ENCODE results near the gene MATN4.

The MATN4 gene

GRCh38 chr20:45290677-45291355 lies 17.3 kb downstream of the MATN4 start:
- DNase-seq (ENCODE audit: low read depth, low spot score), result no peak

- DNase-seq (ENCODE audit: low read depth, low spot score), result no peak
Measured at GRCh38 chr20:45289942-45290676, 18.0 kb downstream of the MATN4 start.

- DNase-seq (ENCODE audit: low read depth, low spot score), result no peak
Measured at GRCh38 chr20:45288860-45289259, 19.2 kb downstream of the MATN4 start.

- DNase-seq (ENCODE audit: low read depth, low spot score), result no peak
Measured at GRCh38 chr20:45288376-45288775, 19.7 kb downstream of the MATN4 start.

- no peak for DNase-seq (ENCODE audit: low read depth, low spot score)
Measured at GRCh38 chr20:45283551-45284057, 24.5 kb downstream of the MATN4 start.

GRCh38 chr20:45282700-45283550 lies 25.2 kb downstream of the MATN4 start:
- DNase-seq (ENCODE audit: low read depth, low spot score), result no peak

GRCh38 chr20:45279992-45280391 lies 28.1 kb downstream of the MATN4 start:
- DNase-seq (ENCODE audit: low read depth, low spot score), result no peak

- no peak for DNase-seq (ENCODE audit: low read depth, low spot score)
Measured at GRCh38 chr20:45275338-45275737, 32.8 kb downstream of the MATN4 start.

- no peak for DNase-seq (ENCODE audit: low read depth, low spot score)
Measured at GRCh38 chr20:45269754-45270270, 38.3 kb downstream of the MATN4 start.

GRCh38 chr20:45269056-45269455 lies 39.0 kb downstream of the MATN4 start:
- DNase-seq (ENCODE audit: low read depth, low spot score), result no peak

- no peak for DNase-seq (ENCODE audit: low read depth, low spot score)
Measured at GRCh38 chr20:45268531-45268930, 39.6 kb downstream of the MATN4 start.

- no peak for DNase-seq (ENCODE audit: low read depth, low spot score)
Measured at GRCh38 chr20:45266977-45267376, 41.1 kb downstream of the MATN4 start.

- no peak for DNase-seq (ENCODE audit: low read depth, low spot score)
Measured at GRCh38 chr20:45263556-45264266, 44.4 kb downstream of the MATN4 start.

- no peak for DNase-seq (ENCODE audit: low read depth, low spot score)
Measured at GRCh38 chr20:45258664-45259063, 49.4 kb downstream of the MATN4 start.

- no peak for DNase-seq (ENCODE audit: low read depth, low spot score)
Measured at GRCh38 chr20:45258259-45258658, 49.8 kb downstream of the MATN4 start.

- DNase-seq (ENCODE audit: low read depth, low spot score), result no peak
Measured at GRCh38 chr20:45257711-45258110, 50.4 kb downstream of the MATN4 start.

- no peak for DNase-seq (ENCODE audit: low read depth, low spot score)
Measured at GRCh38 chr20:45257161-45257560, 50.9 kb downstream of the MATN4 start.

GRCh38 chr20:45254383-45255262 lies 53.5 kb downstream of the MATN4 start, which contains the start of gene SLPI:
TSS of gene SLPI (minus strand) at chr20:45254564. CDS start at chr20:45254543, 21 bp downstream.
- no peak for DNase-seq (ENCODE audit: low read depth, low spot score)

GRCh38 chr20:45253261-45253660 lies 54.8 kb downstream of the MATN4 start:
- no peak for DNase-seq (ENCODE audit: low read depth, low spot score)

- no peak for DNase-seq (ENCODE audit: low read depth, low spot score)
Measured at GRCh38 chr20:45251884-45252560, 56.1 kb downstream of the MATN4 start.

Measured in brain pericyte (primary cell).